Measurements from ENCODE around the gene KIF26B.

Gene KIF26B

GRCh38 chr1:245256528-245256927, 101.7 kb downstream of the KIF26B start:
- no peaks in the 10 kb centered on the region for H3K27me3 ChIP-seq (ENCODE audit: insufficient read depth, insufficient read length)
- no peaks in the 10 kb centered on the region for H3K36me3 ChIP-seq (ENCODE audit: insufficient read depth, insufficient read length, low read length)
- TF ChIP-seq ZNF274 (IDR thresholded peaks at IDR 0.05; ENCODE audit: low read depth, low read length) (no peak), YY1 (IDR thresholded peaks at IDR 0.05; ENCODE audit: insufficient read depth, insufficient read length) (peak; percentile 24)
- peaks cover 11% of the 10 kb centered on the region; the same call in 1 of the 2 replicates for H3K9me3 ChIP-seq (ENCODE audit: insufficient read depth, low read length)
- H3K9ac ChIP-seq (ENCODE audit: insufficient read length, low read depth), result no peak overlapping the region
- H3K4me3 ChIP-seq (ENCODE audit: insufficient read length, low read depth), result no peak overlapping the region
- peaks cover 16% of the 10 kb centered on the region for H3K4me1 ChIP-seq (ENCODE audit: insufficient read depth, insufficient read length)
- DNase-seq (ENCODE audit: low read depth, low spot score), result peak; percentile 93

GRCh38 chr1:245258271-245258920, 103.6 kb downstream of the KIF26B start:
- H3K36me3 ChIP-seq (ENCODE audit: insufficient read depth, insufficient read length, low read length), result no peaks in the 10 kb centered on the region
- no peak for TF ChIP-seq YY1 (IDR thresholded peaks at IDR 0.05; ENCODE audit: insufficient read depth, insufficient read length)
- TF ChIP-seq SUZ12 (IDR thresholded peaks at IDR 0.05; ENCODE audit: extremely low read depth, insufficient read depth, insufficient read length), result no peak
- no peak for TF ChIP-seq ZNF274 (IDR thresholded peaks at IDR 0.05; ENCODE audit: low read depth, low read length)
- H3K4me1 ChIP-seq (ENCODE audit: insufficient read depth, insufficient read length), result peaks cover 16% of the 10 kb centered on the region
- no peaks in the 10 kb centered on the region for H3K27me3 ChIP-seq (ENCODE audit: insufficient read depth, insufficient read length)
- H3K9me3 ChIP-seq (ENCODE audit: insufficient read depth, low read length), result no peaks in the 10 kb centered on the region
- DNase-seq (ENCODE audit: low read depth, low spot score), result no peak
- no peak overlapping the region for H3K9ac ChIP-seq (ENCODE audit: insufficient read length, low read depth)
- no peak overlapping the region for H3K4me3 ChIP-seq (ENCODE audit: insufficient read length, low read depth)

GRCh38 chr1:245260110-245260882, 105.5 kb downstream of the KIF26B start:
- no peak for DNase-seq (ENCODE audit: low read depth, low spot score)
- no peaks in the 10 kb centered on the region for H3K36me3 ChIP-seq (ENCODE audit: insufficient read depth, insufficient read length, low read length)
- no peaks in the 10 kb centered on the region for H3K27me3 ChIP-seq (ENCODE audit: insufficient read depth, insufficient read length)
- H3K4me3 ChIP-seq (ENCODE audit: insufficient read length, low read depth), result no peak overlapping the region
- no peaks in the 10 kb centered on the region for H3K9me3 ChIP-seq (ENCODE audit: insufficient read depth, low read length)
- TF ChIP-seq SUZ12 (IDR thresholded peaks at IDR 0.05; ENCODE audit: extremely low read depth, insufficient read depth, insufficient read length), result no peak
- no peak for TF ChIP-seq YY1 (IDR thresholded peaks at IDR 0.05; ENCODE audit: insufficient read depth, insufficient read length)
- TF ChIP-seq ZNF274 (IDR thresholded peaks at IDR 0.05; ENCODE audit: low read depth, low read length), result no peak
- H3K9ac ChIP-seq (ENCODE audit: insufficient read length, low read depth), result no peak overlapping the region
- H3K4me1 ChIP-seq (ENCODE audit: insufficient read depth, insufficient read length), result peaks cover 16% of the 10 kb centered on the region

- Histone ChIP-seq H3K9ac (ENCODE audit: insufficient read length, low read depth) (no peak overlapping the region), H3K36me3 (ENCODE audit: insufficient read depth, insufficient read length, low read length) (no peaks in the 10 kb centered on the region), H3K4me1 (ENCODE audit: insufficient read depth, insufficient read length) (peaks cover 16% of the 10 kb centered on the region), H3K4me3 (ENCODE audit: insufficient read length, low read depth) (no peak overlapping the region), H3K9me3 (ENCODE audit: insufficient read depth, low read length) (no peaks in the 10 kb centered on the region), H3K27me3 (ENCODE audit: insufficient read depth, insufficient read length) (no peaks in the 10 kb centered on the region)
- no peak for DNase-seq (ENCODE audit: low read depth, low spot score)
- TF ChIP-seq ZNF274 (IDR thresholded peaks at IDR 0.05; ENCODE audit: low read depth, low read length), result no peak
- TF ChIP-seq SUZ12 (IDR thresholded peaks at IDR 0.05; ENCODE audit: extremely low read depth, insufficient read depth, insufficient read length), result no peak
- TF ChIP-seq YY1 (IDR thresholded peaks at IDR 0.05; ENCODE audit: insufficient read depth, insufficient read length), result no peak
Observed at GRCh38 chr1:245260883-245261282, 106.1 kb downstream of the KIF26B start.

GRCh38 chr1:245261786-245262185, 107.0 kb downstream of the KIF26B start:
- H3K36me3 ChIP-seq (ENCODE audit: insufficient read depth, insufficient read length, low read length), result no peaks in the 10 kb centered on the region
- H3K9ac ChIP-seq (ENCODE audit: insufficient read length, low read depth), result no peak overlapping the region
- H3K9me3 ChIP-seq (ENCODE audit: insufficient read depth, low read length), result no peaks in the 10 kb centered on the region
- no peak for DNase-seq (ENCODE audit: low read depth, low spot score)
- no peak overlapping the region for H3K4me3 ChIP-seq (ENCODE audit: insufficient read length, low read depth)
- no peak for TF ChIP-seq ZNF274 (IDR thresholded peaks at IDR 0.05; ENCODE audit: low read depth, low read length)
- TF ChIP-seq SUZ12 (IDR thresholded peaks at IDR 0.05; ENCODE audit: extremely low read depth, insufficient read depth, insufficient read length), result no peak
- no peak for TF ChIP-seq YY1 (IDR thresholded peaks at IDR 0.05; ENCODE audit: insufficient read depth, insufficient read length)
- H3K27me3 ChIP-seq (ENCODE audit: insufficient read depth, insufficient read length), result no peaks in the 10 kb centered on the region
- peaks cover 12% of the 10 kb centered on the region for H3K4me1 ChIP-seq (ENCODE audit: insufficient read depth, insufficient read length)

GRCh38 chr1:245263529-245264095, 108.8 kb downstream of the KIF26B start:
- peaks cover 6% of the 10 kb centered on the region for H3K4me1 ChIP-seq (ENCODE audit: insufficient read depth, insufficient read length)
- no peaks in the 10 kb centered on the region for H3K27me3 ChIP-seq (ENCODE audit: insufficient read depth, insufficient read length)
- H3K9me3 ChIP-seq (ENCODE audit: insufficient read depth, low read length), result no peaks in the 10 kb centered on the region
- H3K9ac ChIP-seq (ENCODE audit: insufficient read length, low read depth), result no peak overlapping the region
- no peaks in the 10 kb centered on the region for H3K36me3 ChIP-seq (ENCODE audit: insufficient read depth, insufficient read length, low read length)
- TF ChIP-seq YY1 (IDR thresholded peaks at IDR 0.05; ENCODE audit: insufficient read depth, insufficient read length), result no peak
- H3K4me3 ChIP-seq (ENCODE audit: insufficient read length, low read depth), result no peak overlapping the region
- DNase-seq (ENCODE audit: low read depth, low spot score), result no peak

GRCh38 chr1:245264226-245264625, 109.4 kb downstream of the KIF26B start:
- no peak for DNase-seq (ENCODE audit: low read depth, low spot score)
- Histone ChIP-seq H3K36me3 (ENCODE audit: insufficient read depth, insufficient read length, low read length) (no peaks in the 10 kb centered on the region), H3K9me3 (ENCODE audit: insufficient read depth, low read length) (no peaks in the 10 kb centered on the region), H3K4me3 (ENCODE audit: insufficient read length, low read depth) (no peak overlapping the region), H3K4me1 (ENCODE audit: insufficient read depth, insufficient read length) (peaks cover 3% of the 10 kb centered on the region), H3K27me3 (ENCODE audit: insufficient read depth, insufficient read length) (no peaks in the 10 kb centered on the region), H3K9ac (ENCODE audit: insufficient read length, low read depth) (no peak overlapping the region)
- TF ChIP-seq SUZ12 (IDR thresholded peaks at IDR 0.05; ENCODE audit: extremely low read depth, insufficient read depth, insufficient read length), result no peak
- TF ChIP-seq ZNF274 (IDR thresholded peaks at IDR 0.05; ENCODE audit: low read depth, low read length), result no peak
- no peak for TF ChIP-seq YY1 (IDR thresholded peaks at IDR 0.05; ENCODE audit: insufficient read depth, insufficient read length)

Data from NT2/D1 (cell line).